Loucy (cell line): Measurements from ENCODE around the gene PRXL2B.

Experiments used
- H2AFZ ChIP-seq: fragments of 200-600 bp; sonication (generic); 2 replicates; pipeline ENCODE4 v1.6.0; 2016; ENCODE audit warnings: antibody characterized with exemption, mild to moderate bottlenecking, low read length, moderate library complexity
- H3F3A ChIP-seq: fragments of 200-600 bp; 2 replicates; pipeline ENCODE4 v1.6.0; 2016; ENCODE audit warnings: antibody characterized with exemption, low read depth, mild to moderate bottlenecking
- H3K27me3 ChIP-seq: fragments of 200-600 bp; sonication (generic); 2 replicates; pipeline ENCODE4 v1.6.1; 2014; ENCODE audit warnings: low read length, mild to moderate bottlenecking; ENCODE audit not compliant: insufficient read depth, poor library complexity, severe bottlenecking
- H3K36me3 ChIP-seq: fragments of 200-600 bp; sonication (generic); 2 replicates; pipeline ENCODE4 v1.6.1; 2016; ENCODE audit warnings: low read length; ENCODE audit not compliant: insufficient read depth
- H3K4me1 ChIP-seq: fragments of 200-600 bp; sonication (generic); 2 replicates; pipeline ENCODE4 v1.5.1; 2014; ENCODE audit warnings: low read length, mild to moderate bottlenecking; ENCODE audit not compliant: insufficient read depth, poor library complexity, severe bottlenecking
- H3K4me2 ChIP-seq: fragments of 200-600 bp; sonication (generic); 2 replicates; pipeline ENCODE4 v1.6.0; 2014; ENCODE audit warnings: antibody characterized with exemption, low read length, low read depth, mild to moderate bottlenecking; ENCODE audit not compliant: poor library complexity, severe bottlenecking
- H3K4me3 ChIP-seq: fragments of 200-600 bp; sonication (generic); 2 replicates; pipeline ENCODE4 v1.5.1; 2014; ENCODE audit warnings: low read length, mild to moderate bottlenecking, mixed read lengths; ENCODE audit not compliant: poor library complexity, severe bottlenecking
- H3K79me2 ChIP-seq: fragments of 200-600 bp; sonication (generic); 2 replicates; pipeline ENCODE4 v1.6.1; 2014; ENCODE audit warnings: low read length; ENCODE audit not compliant: insufficient read depth
- H3K9ac ChIP-seq: fragments of 200-600 bp; sonication (generic); 2 replicates; pipeline ENCODE4 v1.6.0; 2014; ENCODE audit warnings: mild to moderate bottlenecking, low read depth, low read length, moderate library complexity; ENCODE audit not compliant: poor library complexity, severe bottlenecking
- H3K9me2 ChIP-seq: fragments of 200-600 bp; sonication (generic); replicated peaks from 2 replicates; pipeline ENCODE4 v1.6.1; 2016; ENCODE audit warnings: low read depth, low read length, mixed read lengths
- H3K9me3 ChIP-seq: fragments of 200-600 bp; sonication (generic); 2 replicates; pipeline ENCODE4 v1.6.1; 2014; ENCODE audit warnings: mild to moderate bottlenecking, antibody characterized with exemption, low read length, low read depth; ENCODE audit not compliant: insufficient read depth
- H4K20me1 ChIP-seq: fragments of 200-600 bp; sonication (generic); 2 replicates; pipeline ENCODE4 v1.6.0; 2014; ENCODE audit warnings: antibody characterized with exemption, low read length, mild to moderate bottlenecking; ENCODE audit not compliant: insufficient read depth, poor library complexity, severe bottlenecking
- EZH2phosphoT487 ChIP-seq: fragments of 200-600 bp; IDR thresholded peaks from 2 replicates; pipeline ENCODE4 v1.6.1; 2018; ENCODE audit warnings: antibody characterized with exemption, mild to moderate bottlenecking, moderate library complexity, borderline replicate concordance
- TF ChIP-seq, protein P1 (sequence below): fragments of 200-600 bp; sonication (generic); conservative IDR thresholded peaks from 2 replicates; pipeline ENCODE4 v1.5.1; 2014; ENCODE audit warnings: mild to moderate bottlenecking, antibody characterized with exemption, low read length

Gene PRXL2B

GRCh38 chr1:2585318-2586092, 1.1 kb upstream of the PRXL2B start:
- TF ChIP-seq, protein P1, sequence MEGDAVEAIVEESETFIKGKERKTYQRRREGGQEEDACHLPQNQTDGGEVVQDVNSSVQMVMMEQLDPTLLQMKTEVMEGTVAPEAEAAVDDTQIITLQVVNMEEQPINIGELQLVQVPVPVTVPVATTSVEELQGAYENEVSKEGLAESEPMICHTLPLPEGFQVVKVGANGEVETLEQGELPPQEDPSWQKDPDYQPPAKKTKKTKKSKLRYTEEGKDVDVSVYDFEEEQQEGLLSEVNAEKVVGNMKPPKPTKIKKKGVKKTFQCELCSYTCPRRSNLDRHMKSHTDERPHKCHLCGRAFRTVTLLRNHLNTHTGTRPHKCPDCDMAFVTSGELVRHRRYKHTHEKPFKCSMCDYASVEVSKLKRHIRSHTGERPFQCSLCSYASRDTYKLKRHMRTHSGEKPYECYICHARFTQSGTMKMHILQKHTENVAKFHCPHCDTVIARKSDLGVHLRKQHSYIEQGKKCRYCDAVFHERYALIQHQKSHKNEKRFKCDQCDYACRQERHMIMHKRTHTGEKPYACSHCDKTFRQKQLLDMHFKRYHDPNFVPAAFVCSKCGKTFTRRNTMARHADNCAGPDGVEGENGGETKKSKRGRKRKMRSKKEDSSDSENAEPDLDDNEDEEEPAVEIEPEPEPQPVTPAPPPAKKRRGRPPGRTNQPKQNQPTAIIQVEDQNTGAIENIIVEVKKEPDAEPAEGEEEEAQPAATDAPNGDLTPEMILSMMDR, result no peak
- TF ChIP-seq EZH2phosphoT487, result no peak
- Histone ChIP-seq H3K36me3 (no peaks in the 10 kb centered on the region), H3F3A (no peaks in the 10 kb centered on the region), H3K27me3 (no peaks in the 10 kb centered on the region), H3K9me3 (no peaks in the 10 kb centered on the region), H3K9me2 (no peaks in the 10 kb centered on the region), H3K79me2 (peaks cover 7% of the 10 kb centered on the region; the same call in 1 of the 2 replicates), H3K4me1 (peaks cover 30% of the 10 kb centered on the region), H3K4me3 (peak overlapping the region; percentile 92), H3K9ac (peak overlapping the region; percentile 98), H3K4me2 (peak overlapping the region; percentile 78), H2AFZ (no peak overlapping the region; the same call in 1 of the 2 replicates), H4K20me1 (peaks cover 3% of the 10 kb centered on the region)

GRCh38 chr1:2587071-2587859, 688 bp downstream of the PRXL2B start:
- Histone ChIP-seq H3K9me2 (no peaks in the 10 kb centered on the region), H3K4me2 (peak overlapping the region; percentile 89), H3K9ac (peak overlapping the region; percentile 98), H3K4me3 (peak overlapping the region; percentile 92), H2AFZ (peak overlapping the region; percentile 84), H3K79me2 (peaks cover 7% of the 10 kb centered on the region; the same call in 1 of the 2 replicates), H3K9me3 (no peaks in the 10 kb centered on the region), H3K27me3 (no peaks in the 10 kb centered on the region), H4K20me1 (peaks cover 3% of the 10 kb centered on the region), H3K4me1 (peaks cover 30% of the 10 kb centered on the region), H3K36me3 (no peaks in the 10 kb centered on the region), H3F3A (no peaks in the 10 kb centered on the region)
- TF ChIP-seq, protein P1, result no peak
- no peak for TF ChIP-seq EZH2phosphoT487

- Histone ChIP-seq H3K9me3 (no peaks in the 10 kb centered on the region), H3F3A (no peaks in the 10 kb centered on the region), H3K4me1 (peaks cover 30% of the 10 kb centered on the region), H3K9me2 (no peaks in the 10 kb centered on the region), H3K27me3 (no peaks in the 10 kb centered on the region), H4K20me1 (peaks cover 3% of the 10 kb centered on the region), H3K4me2 (peak overlapping the region; percentile 89), H3K36me3 (no peaks in the 10 kb centered on the region), H2AFZ (no peak overlapping the region), H3K9ac (peak overlapping the region; percentile 98), H3K4me3 (peak overlapping the region; percentile 92), H3K79me2 (peaks cover 7% of the 10 kb centered on the region; the same call in 1 of the 2 replicates)
- TF ChIP-seq, protein P1, result no peak
- TF ChIP-seq EZH2phosphoT487, result no peak
These were observed 1.4 kb downstream of the PRXL2B start for GRCh38 chr1:2587860-2588571.
